Embryonic facial prominence (tissue), 1 donor: ENCODE measurements around the gene LSP1.
A peak's percentile ranks its signal among the peaks of the same experiment; 100 is the strongest.
"Not testable (repeated sequence)": the region's sequence is repeated elsewhere in the genome, so short reads cannot be mapped to it uniquely, and the experiment has no call there.

Experiments used
- DNase-seq: peaks from one replicate; pipeline ENCODE4 v3.0.0-alpha.2; 2016; ENCODE audit errors: extremely low spot score

Gene LSP1

GRCh38 chr11:1928891-1929541, 76.1 kb downstream of the LSP1 start:
- DNase-seq = no peak

GRCh38 chr11:1929621-1930461, 77.0 kb downstream of the LSP1 start:
- DNase-seq = no peak

DNA sequence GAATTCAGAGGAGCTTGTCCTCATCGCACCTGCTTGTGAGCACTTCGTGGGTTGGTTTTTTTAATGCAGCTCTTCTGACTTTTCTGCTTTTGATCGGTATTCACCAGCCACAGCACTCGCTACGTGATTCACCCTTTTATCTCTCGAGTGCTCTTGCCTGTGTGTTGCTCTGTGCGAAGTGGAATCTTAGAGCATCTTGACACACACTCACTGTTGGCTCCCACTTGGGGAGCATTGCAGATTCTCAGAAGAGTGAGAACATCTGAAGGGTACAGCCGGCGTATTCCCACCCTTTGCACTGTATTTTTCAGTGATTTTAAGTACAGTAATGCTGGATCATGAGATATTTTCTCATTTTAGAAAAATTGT, 77.6 kb downstream of the LSP1 start:
- no peak for DNase-seq

DNA sequence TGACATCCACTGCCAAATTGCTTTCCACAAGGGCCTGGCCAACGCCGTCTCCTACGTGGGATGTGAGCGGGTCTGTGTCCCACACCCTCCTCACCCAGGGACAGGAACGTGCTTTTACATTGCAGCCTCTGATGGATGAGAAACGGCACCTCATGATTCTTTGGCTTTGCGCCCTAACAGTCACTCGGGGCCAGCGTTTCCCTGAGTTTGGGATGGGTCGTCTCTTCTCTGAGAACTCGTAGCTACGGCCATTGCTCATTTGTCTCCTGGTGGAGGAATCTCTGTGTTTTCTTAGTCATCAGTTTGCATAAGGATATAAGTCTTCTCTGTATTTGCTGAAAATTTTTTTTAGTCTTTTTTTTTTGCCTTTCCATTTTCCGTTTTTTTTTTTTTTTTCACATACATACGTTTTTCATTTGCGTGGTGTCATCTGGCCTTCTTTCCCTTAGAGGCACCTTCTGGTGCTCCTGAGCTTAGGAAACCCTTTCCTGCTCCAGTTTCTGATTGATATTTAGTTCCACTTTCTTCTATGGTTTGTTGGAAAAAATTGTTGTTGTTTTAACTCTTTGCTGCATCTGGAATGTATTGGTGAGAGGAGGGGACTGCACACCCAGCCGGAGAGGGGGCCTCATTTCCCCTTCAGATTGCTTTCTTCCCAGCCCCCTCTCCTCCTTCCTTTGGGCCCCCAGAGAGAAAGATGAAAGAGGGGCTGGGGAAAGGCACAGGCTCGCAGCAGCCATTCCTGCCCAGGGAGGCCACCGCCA, 78.6 kb downstream of the LSP1 start:
- peak; percentile 55 for DNase-seq

DNA sequence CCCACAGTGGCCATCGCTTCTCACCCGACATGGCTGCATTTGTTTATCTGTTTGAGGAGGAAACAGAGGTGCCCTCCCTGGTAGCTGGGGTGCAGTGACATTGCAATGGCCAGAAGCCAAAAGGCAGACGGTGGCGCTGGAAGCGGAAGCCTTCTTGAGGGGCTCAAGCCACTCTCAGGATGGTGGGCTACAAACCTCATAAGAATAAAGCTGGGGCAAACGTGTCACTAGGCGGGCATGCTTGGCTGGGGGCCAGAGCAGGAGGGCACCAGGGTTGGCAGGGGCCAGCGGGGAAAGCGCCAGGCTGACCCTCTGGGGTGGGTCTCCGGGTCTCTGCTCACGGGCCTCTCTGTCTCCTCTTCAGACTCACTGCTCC, 79.2 kb downstream of the LSP1 start:
- DNase-seq = no peak

DNA sequence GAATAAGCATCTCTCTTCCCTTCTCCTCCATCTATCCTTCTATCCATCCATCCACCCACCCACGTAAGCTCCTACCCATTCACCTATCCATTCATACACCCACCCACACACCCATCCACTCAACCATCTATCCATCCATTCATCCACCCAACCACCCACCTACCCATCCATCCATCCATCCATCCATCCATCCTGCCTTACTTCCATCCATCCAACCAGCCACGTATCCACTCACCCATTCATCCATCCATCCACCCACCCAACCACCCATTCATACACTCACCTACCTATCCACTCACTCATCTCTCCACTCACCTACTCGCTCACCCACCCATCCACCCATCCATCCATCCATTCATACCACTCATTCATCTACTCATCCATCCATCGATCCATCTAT, 79.8 kb downstream of the LSP1 start:
- DNase-seq = no peak

GRCh38 chr11:1933416-1934334, 80.8 kb downstream of the LSP1 start:
- no peak for DNase-seq

- no peak for DNase-seq
These were observed 81.7 kb downstream of the LSP1 start for GRCh38 chr11:1934335-1935155.

DNA sequence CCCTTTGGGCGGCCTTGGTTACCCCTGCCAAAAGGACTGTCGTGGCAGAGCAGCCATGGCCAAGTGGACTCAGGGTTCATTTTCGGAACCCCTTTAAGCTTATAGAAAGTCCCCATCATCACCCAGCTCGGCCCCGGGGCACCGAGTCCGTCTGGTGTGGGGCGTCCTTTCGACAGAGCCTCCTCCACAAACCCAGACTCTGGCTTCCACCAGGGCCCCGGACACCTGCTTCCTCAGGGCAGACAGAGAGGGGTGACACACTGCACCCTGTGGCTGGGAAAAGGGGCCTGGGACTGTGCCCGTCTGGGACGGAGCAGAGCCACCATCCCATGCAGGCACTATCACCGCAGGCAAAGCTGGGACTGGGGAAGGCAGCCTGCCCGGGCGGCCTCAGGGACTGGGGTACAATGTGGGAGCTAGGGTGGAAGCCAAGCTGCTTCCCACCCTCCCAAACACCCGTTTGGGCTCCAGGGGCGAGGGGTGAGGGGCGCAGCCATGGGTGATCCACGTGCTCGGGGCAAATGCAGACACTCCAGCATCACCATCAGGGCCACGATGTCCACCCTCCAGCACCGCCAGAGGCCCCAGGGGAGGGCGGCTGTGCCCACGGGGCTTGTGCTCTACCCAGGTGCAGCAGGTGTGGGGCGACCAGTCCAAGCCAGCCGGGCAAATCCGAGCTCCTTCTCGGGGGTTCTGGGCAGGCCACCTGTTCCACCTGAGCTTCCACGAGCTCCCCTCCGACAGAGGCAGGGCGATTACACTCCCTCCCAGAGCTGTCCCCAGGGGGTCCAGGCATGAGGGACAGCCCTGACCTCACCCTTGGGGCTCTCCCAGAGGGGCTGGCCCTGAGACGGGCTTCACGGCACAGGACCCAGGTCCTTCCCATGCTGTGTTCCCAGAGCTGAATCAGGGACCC, 82.5 kb downstream of the LSP1 start:
- DNase-seq = no peak

DNA sequence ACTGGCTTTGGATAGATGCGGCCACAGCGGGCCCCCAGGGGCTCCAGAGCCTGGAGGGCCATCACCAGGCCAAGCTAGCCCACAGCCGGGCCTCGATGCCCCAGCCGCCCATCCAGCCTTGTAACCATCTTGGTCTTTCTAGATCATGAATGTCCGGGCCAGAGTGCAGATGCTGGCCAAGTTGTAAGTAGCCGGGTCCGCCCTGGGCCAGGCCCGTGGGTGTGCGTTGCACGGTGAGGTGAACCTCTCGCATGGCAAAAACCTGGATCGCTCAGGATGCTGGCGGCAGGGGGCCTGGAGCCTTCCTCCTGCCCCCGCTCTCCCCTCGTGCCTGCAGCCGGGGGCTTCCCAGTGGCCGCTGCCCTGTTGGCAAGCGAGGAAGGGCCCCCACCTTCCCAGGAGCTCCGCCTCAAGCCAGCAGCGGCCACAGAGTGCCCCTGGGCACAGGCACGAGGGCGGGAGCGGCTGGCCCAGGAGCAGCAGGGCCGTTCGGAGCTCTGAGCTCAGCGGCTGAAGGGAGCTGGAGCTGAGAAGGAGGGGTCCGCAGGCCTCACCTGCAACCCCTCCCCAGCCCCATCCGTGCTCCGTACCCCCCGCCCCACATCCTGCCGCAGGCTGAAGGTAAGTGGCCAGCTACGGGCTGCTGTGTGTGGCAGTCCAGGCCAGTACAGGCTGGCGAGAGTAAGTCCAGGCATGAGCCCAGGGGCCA, 83.3 kb downstream of the LSP1 start:
- no peak for DNase-seq

- no peak for DNase-seq
These were observed 84.1 kb downstream of the LSP1 start for GRCh38 chr11:1936781-1937615.

GRCh38 chr11:1937616-1938342, 84.9 kb downstream of the LSP1 start:
- DNase-seq = no peak

- DNase-seq = no peak
These were observed 85.6 kb downstream of the LSP1 start for GRCh38 chr11:1938343-1939005.

DNA sequence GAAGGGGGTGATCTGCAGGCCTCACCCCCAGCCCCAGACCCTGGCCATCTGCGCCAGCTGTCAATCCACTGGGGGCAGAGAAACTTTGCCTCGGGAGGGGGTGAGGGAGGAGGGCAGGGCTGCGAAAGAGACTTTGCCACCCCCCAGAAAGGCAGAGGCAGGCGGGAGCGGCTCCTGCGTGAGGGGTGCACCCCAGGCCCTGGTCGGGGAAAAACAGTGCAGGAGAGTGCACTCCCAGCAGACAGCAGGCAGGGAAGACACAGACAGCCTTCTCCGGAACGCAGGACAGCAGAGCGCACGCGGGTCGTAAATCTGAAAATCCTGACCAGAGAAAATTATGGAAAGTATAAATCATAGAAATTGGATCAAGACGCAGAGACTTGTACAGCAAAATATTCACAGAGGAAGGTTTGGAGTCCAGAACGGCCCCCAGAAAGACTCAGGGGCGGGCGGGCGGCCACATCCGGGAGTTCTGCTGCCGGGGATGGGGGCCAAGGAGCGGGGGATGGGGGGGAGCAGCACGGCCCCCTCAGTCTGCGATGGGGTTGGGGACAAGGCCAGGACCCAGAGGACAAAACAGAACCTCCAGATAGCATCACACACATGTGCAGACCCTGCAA, 86.2 kb downstream of the LSP1 start:
- peak; percentile 71 for DNase-seq

DNA sequence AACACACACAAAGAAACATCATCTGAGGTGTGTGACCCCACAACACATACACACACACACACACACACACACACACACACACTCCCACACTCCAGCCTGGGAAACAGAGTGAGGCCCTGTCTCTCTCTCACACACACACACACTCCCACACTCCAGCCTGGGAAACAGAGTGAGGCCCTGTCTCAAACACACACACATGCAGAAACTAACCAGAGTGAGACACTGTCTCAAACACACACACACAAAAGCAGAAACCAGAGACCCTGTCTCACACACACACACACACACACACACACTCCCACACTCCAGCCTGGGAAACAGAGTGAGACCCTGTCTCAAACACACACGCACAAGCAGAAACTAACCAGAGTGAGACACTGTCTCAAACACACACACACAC, 86.9 kb downstream of the LSP1 start:
- not testable (repeated sequence) for DNase-seq
